ENCODE data around the gene AP1S3.

AP1S3 gene

GRCh38 chr2:223723954-223724411 is 113.4 kb downstream of the AP1S3 start:
- H3K4me1 ChIP-seq (ENCODE audit: insufficient read depth, low read length) = peaks cover 30% of the 10 kb centered on the region
- H3K9me3 ChIP-seq (ENCODE audit: control insufficient read depth, insufficient read depth, low read length) = no peaks in the 10 kb centered on the region
- peak overlapping the region; percentile 79 for H3K9ac ChIP-seq (ENCODE audit: low read depth, low read length)
- no peaks in the 10 kb centered on the region; the same call in 1 of the 2 replicates for H3K36me3 ChIP-seq (ENCODE audit: insufficient read depth, low read length)

GRCh38 chr2:223722226-223722625 is 115.2 kb downstream of the AP1S3 start:
- no peaks in the 10 kb centered on the region; the same call in 1 of the 2 replicates for H3K9me3 ChIP-seq (ENCODE audit: control insufficient read depth, insufficient read depth, low read length)

GRCh38 chr2:223721746-223722145 is 115.6 kb downstream of the AP1S3 start:
- peaks cover 21% of the 10 kb centered on the region for H3K4me1 ChIP-seq (ENCODE audit: insufficient read depth, low read length)
- H3K36me3 ChIP-seq (ENCODE audit: insufficient read depth, low read length) = peaks cover 8% of the 10 kb centered on the region
- H3K9me3 ChIP-seq (ENCODE audit: control insufficient read depth, insufficient read depth, low read length) = peaks cover 2% of the 10 kb centered on the region
- no peak overlapping the region for H3K9ac ChIP-seq (ENCODE audit: low read depth, low read length)

More at GRCh38 chr2:223722226-223722625, 115.2 kb downstream of the AP1S3 start:
- Histone ChIP-seq H3K36me3 (ENCODE audit: insufficient read depth, low read length) (peaks cover 8% of the 10 kb centered on the region), H3K9ac (ENCODE audit: low read depth, low read length) (peak overlapping the region; percentile 47; the same call in 1 of the 2 replicates), H3K4me1 (ENCODE audit: insufficient read depth, low read length) (peaks cover 26% of the 10 kb centered on the region)

- H3K4me1 ChIP-seq (ENCODE audit: insufficient read depth, low read length) = peaks cover 12% of the 10 kb centered on the region
- H3K36me3 ChIP-seq (ENCODE audit: insufficient read depth, low read length) = peaks cover 8% of the 10 kb centered on the region
- H3K9me3 ChIP-seq (ENCODE audit: control insufficient read depth, insufficient read depth, low read length) = peaks cover 6% of the 10 kb centered on the region
- no peak overlapping the region for H3K9ac ChIP-seq (ENCODE audit: low read depth, low read length)
These were observed 117.0 kb downstream of the AP1S3 start for GRCh38 chr2:223720367-223720766.

GRCh38 chr2:223712642-223713041 is 124.7 kb downstream of the AP1S3 start:
- peaks cover 6% of the 10 kb centered on the region for H3K9me3 ChIP-seq (ENCODE audit: control insufficient read depth, insufficient read depth, low read length)
- H3K36me3 ChIP-seq (ENCODE audit: insufficient read depth, low read length) = peaks cover 6% of the 10 kb centered on the region
- no peaks in the 10 kb centered on the region for H3K4me1 ChIP-seq (ENCODE audit: insufficient read depth, low read length)
- H3K9ac ChIP-seq (ENCODE audit: low read depth, low read length) = no peak overlapping the region

- no peak overlapping the region for H3K9ac ChIP-seq (ENCODE audit: low read depth, low read length)
- H3K9me3 ChIP-seq (ENCODE audit: control insufficient read depth, insufficient read depth, low read length) = peaks cover 4% of the 10 kb centered on the region
- H3K36me3 ChIP-seq (ENCODE audit: insufficient read depth, low read length) = peaks cover 3% of the 10 kb centered on the region; the same call in 1 of the 2 replicates
- no peaks in the 10 kb centered on the region for H3K4me1 ChIP-seq (ENCODE audit: insufficient read depth, low read length)
These were observed 125.6 kb downstream of the AP1S3 start for GRCh38 chr2:223711596-223712326.

Data from ES-I3 (cell line).